Fibroblast of pulmonary artery (primary cell): ENCODE data around the gene DPYD.

Experiments
- DNase-seq: peaks from one replicate; pipeline ENCODE4 v3.0.0-alpha.2; 2010; ENCODE audit warnings: low read depth
- H3K4me3 ChIP-seq: replicated peaks from 2 replicates; pipeline ENCODE4 v1.5.1; 2011; ENCODE audit warnings: low read depth, mild to moderate bottlenecking, control low read depth, low read length, moderate library complexity
- CTCF ChIP-seq: IDR thresholded peaks from 2 replicates; pipeline ENCODE4 v1.5.1; 2011; ENCODE audit warnings: mild to moderate bottlenecking, control low read depth, low read length, inconsistent platforms; ENCODE audit errors: missing control alignments

The DPYD gene

DNA sequence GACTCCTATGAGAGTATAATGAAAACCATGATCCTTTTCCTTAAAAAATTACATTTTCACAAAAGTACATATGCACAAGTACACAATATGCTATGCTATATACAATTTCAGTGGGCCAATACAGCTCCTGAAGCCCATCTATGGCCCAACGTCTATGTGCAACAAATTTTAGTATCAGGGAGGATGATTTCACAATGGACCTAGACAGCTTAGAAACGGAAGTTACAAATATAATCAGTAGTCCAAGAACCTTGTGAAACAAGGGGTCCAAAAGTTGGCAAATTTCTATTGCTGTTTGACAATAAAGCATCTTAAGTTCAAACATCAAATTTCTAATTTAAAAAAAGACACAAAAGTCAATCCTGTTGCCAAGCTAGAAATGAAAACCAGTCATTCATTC, 87.0 kb downstream of the DPYD start:
- TF ChIP-seq CTCF, result no peak
- no peak overlapping the region for H3K4me3 ChIP-seq
- peak; percentile 20 for DNase-seq

- peak; percentile 44 for DNase-seq
- no peak overlapping the region for H3K4me3 ChIP-seq
- TF ChIP-seq CTCF, result no peak
These were observed 88.4 kb downstream of the DPYD start for GRCh38 chr1:97832481-97832880.

- no peak for TF ChIP-seq CTCF
- DNase-seq, result no peak
- no peak overlapping the region for H3K4me3 ChIP-seq
These were observed 92.9 kb downstream of the DPYD start for GRCh38 chr1:97827887-97828286.

DNA sequence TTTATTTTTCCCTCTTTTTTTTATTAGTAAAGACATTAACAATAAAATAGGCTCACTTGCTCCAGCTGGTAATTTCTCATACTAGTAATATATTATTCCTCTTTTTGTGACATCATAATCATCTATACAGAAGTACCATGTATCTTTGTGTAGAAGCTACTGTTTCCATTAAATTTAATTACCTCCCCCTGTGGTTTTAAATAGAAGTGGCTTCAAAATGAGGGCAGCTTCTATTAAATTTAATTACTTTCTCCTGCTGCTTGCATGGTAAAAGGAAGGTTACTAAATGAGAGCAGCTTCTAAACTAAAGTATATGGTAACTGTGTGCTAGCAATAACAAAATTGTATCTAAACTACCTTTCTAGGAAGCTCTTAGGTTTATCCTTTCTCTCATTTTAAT, 94.0 kb downstream of the DPYD start:
- TF ChIP-seq CTCF, result no peak
- H3K4me3 ChIP-seq, result no peak overlapping the region
- DNase-seq, result no peak

DNA sequence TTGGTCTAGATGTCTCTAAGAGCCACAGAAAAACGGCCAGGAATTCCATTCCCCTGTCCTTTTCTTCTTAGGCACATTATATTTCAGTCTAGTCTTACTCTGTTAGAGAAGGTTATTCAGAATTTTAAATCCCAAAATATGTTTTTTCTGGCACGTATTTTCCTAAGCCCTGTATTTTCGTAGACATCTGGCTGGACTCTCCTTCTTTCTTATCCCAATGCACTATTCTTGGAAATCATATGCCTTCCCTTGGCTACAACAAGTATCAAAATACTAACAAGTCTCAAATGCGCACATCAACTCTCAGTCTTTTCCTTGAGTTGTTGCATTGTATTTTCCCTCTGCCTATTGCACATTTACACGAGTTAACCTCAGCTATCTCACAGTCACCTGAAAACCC, 96.2 kb downstream of the DPYD start:
- H3K4me3 ChIP-seq, result no peak overlapping the region
- DNase-seq, result no peak
- TF ChIP-seq CTCF, result no peak

GRCh38 chr1:97824200-97824599, 96.6 kb downstream of the DPYD start:
- TF ChIP-seq CTCF, result no peak
- DNase-seq, result no peak
- H3K4me3 ChIP-seq, result no peak overlapping the region

- TF ChIP-seq CTCF, result peak; percentile 51
- H3K4me3 ChIP-seq, result no peak overlapping the region
- DNase-seq, result peak; percentile 65
These were observed 100.2 kb downstream of the DPYD start for GRCh38 chr1:97820470-97821188.
